ENCODE measurements around the gene NT5DC2.

Gene NT5DC2

DNA sequence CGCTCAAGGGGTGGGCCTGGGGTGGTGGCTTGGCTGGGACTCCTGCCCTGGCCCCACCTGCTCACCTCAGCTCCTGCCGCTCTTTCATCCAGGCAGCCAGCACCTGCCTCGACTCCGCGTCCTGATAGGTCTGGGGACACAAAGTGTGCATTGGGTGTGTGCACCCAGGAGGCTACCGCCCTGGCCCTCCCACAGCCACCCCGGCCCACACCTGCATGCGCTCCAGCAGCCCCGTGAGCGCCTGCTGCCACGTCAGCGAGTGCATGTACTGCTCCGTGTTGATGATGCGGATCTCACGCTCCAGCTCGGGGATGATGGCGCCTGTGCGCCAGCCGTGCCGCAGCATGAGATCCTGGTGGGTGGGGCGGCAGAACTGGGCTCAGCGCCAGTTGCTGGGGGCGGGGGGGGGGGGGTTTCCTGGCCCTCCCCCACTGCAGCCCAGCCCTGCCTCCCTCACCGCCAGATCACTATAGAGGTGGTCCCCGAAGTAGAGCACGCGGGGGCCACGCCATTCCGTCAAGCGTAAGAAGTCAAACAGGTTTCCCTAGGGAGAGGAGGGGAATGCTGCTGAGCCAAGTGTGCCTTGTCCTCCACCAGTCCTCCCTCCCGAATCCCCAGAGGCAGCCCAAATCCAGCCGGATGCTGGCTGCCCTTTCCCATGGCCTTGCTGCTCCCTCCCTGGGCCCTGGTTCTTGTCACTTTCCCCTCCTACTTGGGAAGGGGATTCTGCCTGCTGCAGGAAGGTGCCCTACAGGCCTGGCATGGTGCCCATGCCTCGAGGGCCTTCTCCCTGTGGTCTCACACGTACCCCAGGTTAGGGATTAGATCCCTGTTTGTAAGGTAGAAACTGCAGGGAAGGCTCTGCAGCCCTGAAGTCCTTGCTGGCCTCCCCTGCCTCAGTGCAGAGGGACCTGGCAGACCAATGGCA lies 8.6 kb downstream of the NT5DC2 start:
- DNase-seq (ENCODE audit: low read depth in 2 of 2), result no peak

DNA sequence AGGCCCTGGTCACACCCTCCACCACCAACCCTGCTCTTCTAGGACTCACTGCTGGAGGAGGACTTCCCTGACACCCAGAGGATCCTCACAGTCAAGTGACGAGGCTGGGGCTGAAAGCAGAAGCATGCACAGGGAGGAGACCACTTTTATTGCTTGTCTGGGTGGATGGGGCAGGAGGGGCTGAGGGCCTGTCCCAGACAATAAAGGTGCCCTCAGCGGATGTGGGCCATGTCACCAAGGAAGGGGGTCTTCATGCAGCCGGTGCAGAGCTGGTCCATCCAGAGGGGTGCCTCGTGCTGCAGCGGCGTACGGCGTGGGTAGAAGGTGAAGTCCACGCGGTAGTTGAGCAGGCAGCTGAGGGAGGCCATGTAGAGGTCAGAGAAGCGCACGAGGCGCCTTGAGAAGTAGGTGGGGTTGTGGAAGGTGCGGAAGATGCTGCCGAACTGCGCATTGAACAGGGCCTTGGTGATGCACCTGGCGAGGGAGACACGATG lies 9.4 kb downstream of the NT5DC2 start:
- DNase-seq (ENCODE audit: low read depth in 2 of 2), result no peak

- DNase-seq (ENCODE audit: low read depth in 2 of 2), result no peak
Measured at GRCh38 chr3:52523386-52524257, 10.0 kb downstream of the NT5DC2 start.

DNA sequence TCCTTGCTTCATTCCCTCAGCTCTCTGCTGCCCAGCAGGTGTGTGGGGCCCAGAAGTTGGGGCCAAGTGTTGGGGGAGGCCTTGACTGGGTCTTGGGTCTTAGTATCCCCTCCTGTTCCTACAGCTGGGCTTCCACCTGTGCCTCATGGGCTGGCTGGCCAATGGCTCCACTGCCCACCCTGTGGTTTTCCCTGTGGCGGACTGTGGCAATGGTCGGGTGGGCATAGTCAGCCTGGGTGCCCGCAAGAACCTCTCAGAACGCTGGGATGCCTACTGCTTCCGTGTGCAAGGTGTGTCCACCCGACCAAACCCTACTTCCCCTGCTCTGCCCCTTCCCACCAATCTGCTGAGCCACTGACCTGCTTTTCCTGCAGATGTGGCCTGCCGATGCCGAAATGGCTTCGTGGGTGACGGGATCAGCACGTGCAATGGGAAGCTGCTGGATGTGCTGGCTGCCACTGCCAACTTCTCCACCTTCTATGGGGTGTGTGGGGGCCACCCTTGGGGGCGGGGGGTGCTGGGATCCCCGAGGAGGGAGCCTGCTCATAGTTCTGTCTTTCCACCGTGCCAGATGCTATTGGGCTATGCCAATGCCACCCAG lies 10.9 kb downstream of the NT5DC2 start:
- DNase-seq (ENCODE audit: low read depth in 2 of 2), result no peak

DNA sequence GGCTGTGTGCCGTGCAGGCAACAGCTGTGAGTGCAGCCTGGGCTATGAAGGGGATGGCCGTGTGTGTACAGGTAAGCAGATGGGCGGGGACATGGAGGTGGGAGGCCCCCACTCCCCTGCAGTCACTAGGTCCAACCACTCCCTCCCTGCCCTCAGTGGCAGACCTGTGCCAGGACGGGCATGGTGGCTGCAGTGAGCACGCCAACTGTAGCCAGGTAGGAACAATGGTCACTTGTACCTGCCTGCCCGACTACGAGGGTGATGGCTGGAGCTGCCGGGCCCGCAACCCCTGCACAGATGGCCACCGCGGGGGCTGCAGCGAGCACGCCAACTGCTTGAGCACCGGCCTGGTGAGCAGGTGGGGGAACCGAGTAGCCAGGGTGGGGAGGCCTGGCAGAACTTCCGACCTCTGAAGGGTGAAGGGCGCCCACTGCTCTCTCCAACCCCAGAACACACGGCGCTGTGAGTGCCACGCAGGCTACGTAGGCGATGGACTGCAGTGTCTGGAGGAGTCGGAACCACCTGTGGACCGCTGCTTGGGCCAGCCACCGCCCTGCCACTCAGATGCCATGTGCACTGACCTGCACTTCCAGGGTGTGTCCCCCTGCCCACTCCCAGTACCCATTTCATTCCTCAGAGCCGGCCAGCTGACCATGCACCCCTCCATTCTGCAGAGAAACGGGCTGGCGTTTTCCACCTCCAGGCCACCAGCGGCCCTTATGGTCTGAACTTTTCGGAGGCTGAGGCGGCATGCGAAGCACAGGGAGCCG lies 11.6 kb downstream of the NT5DC2 start:
- DNase-seq (ENCODE audit: low read depth in 2 of 2), result no peak

GRCh38 chr3:52521488-52521824 lies 12.2 kb downstream of the NT5DC2 start:
- DNase-seq (ENCODE audit: low read depth in 2 of 2), result no peak

DNA sequence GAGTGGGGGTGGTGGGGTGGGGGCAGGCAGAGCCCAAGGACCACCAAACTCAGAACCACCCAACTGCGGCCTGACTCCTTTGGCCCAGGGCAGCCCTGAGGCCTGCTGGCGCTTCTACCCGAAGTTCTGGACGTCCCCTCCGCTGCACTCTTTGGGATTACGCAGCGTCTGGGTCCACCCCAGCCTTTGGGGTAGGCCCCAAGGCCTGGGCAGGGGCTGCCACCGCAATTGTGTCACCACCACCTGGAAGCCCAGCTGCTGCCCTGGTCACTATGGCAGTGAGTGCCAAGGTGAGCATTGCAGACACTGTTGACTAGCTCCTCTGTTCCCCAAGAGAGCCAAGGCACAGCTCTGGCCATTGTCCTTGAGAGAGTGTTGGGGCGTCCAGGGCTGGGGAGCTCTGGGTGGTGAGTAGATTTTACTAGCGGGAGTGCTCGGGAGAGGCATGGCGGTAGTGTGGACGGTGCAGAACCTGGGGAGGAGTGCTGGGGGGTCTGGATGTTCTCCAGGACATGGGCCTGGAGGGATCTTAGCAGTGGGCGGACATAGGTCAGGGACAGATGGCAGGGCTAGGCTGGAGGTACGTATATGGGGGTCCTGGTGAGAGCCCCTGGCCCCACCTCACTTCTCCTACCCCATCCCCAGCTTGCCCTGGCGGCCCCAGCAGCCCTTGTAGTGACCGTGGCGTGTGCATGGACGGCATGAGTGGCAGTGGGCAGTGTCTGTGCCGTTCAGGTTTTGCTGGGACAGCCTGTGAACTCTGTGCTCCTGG lies 12.8 kb downstream of the NT5DC2 start:
- DNase-seq (ENCODE audit: low read depth in 2 of 2), result no peak

GRCh38 chr3:52520141-52520667 lies 13.5 kb downstream of the NT5DC2 start:
- DNase-seq (ENCODE audit: low read depth in 2 of 2), result no peak

- no peak for DNase-seq (ENCODE audit: low read depth in 2 of 2)
Measured at GRCh38 chr3:52519445-52520140, 14.1 kb downstream of the NT5DC2 start.

DNA sequence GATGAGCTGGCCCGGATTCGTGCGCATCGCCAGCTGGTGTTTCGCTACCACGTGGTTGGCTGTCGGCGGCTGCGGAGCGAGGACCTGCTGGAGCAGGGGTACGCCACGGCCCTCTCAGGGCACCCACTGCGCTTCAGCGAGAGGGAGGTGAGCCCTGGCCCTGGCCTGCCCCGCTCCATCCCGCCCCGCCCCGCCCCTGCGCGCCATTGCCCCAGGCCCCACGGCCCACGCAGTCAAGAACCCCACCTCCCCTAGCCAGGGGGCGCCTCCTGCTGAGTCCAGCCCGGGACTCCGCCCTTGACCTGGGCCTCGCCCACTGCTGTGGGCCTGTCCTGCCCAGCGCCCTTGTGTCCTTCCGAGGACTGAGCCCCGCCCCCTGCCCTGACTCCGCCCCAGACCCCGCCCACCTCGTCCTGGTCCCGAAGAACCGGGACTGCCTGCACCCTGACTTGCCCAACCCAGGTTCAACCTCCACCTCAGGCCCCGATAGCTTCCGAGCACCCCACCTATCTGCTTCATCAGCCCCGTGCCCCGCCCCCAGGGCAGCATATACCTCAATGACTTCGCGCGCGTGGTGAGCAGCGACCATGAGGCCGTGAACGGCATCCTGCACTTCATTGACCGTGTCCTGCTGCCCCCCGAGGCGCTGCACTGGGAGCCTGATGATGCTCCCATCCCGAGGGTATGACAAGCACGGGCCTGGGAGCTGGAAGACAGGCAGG lies 14.8 kb downstream of the NT5DC2 start:
- DNase-seq (ENCODE audit: low read depth in 2 of 2), result no peak

DNA sequence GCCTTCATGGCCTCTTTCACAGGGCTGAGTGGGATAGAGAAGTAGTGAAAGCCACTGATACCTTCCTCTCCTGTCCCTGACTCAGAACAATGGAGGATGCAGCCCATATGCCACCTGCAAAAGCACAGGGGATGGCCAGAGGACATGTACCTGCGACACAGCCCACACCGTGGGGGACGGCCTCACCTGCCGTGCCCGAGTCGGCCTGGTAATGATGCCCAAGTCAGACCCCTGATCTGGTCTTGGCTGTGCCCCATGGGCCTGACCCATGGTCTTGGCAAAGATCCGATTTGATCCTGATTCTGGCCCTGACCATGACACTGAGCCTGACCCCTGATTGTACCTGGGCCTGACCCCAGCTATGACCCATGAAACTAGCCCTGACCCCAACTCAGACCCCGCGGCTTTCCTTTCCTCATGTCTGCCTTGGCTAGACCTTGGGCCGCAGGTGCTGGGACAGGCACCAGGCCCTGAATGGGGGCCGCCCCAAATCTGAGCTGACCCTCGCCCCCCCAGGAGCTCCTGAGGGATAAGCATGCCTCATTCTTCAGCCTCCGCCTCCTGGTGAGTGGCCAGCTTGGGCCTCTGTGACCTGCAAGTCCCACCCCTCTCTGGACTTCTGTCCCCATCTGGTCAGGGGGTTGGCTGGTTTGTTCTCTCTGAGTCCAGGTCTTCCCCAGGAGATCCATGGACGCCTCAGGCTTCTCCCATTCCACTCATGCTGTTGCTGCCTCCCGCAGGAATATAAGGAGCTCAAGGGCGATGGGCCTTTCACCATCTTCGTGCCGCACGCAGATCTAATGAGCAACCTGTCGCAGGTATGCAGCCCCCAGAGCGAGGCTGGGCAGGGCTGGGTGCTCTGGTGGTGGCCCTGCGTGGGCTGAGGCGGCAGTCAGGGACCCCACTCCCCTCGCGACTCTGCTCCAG lies 15.6 kb downstream of the NT5DC2 start:
- no peak for DNase-seq (ENCODE audit: low read depth in 2 of 2)

DNA sequence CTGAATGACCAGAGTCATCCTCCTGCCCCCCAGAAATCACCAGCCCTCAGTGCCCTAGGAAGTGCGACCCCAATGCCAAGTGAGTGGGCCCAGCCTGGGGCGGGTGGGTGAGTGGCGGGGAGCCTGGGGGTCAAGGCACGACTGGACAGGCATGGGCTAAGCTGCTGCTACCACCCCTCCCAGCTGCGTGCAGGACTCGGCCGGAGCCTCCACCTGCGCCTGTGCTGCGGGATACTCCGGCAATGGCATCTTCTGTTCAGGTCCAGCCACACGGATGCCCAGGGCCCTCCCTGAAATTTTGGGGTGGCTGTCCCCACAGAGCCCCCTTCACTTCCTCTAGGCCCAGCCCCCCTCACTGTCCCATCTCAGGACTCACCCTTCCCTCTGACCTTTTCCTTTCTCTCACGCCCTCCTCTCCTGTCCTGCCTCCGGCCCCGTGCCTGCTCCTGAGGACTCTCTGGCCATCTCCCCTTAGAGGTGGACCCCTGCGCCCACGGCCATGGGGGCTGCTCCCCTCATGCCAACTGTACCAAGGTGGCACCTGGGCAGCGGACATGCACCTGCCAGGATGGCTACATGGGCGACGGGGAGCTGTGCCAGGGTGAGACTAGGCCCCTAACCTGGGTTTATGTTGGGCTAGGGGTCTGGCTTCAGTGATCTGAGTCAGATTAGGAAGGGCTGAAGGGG lies 17.0 kb downstream of the NT5DC2 start:
- DNase-seq (ENCODE audit: low read depth in 2 of 2), result no peak

DNA sequence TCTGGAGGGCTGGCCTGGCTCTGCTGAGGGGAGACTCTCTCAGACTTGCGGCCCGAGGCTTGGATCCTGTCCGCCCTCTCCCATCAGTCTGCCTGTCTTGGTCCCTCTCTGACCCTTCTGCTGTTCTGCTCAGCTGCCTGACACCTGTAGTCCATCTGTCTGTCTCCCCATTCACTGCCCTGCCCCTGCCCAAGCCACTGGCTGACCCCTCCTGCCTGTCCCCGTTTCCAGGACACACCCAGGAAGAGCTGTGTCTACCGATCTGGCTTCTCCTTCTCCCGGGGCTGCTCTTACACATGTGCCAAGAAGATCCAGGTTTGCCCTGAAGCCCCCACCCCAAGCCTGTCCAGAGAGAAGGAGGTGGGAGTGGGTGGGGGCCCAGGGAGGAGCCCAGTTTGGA lies 18.5 kb downstream of the NT5DC2 start:
- DNase-seq (ENCODE audit: low read depth in 2 of 2), result no peak

DNA sequence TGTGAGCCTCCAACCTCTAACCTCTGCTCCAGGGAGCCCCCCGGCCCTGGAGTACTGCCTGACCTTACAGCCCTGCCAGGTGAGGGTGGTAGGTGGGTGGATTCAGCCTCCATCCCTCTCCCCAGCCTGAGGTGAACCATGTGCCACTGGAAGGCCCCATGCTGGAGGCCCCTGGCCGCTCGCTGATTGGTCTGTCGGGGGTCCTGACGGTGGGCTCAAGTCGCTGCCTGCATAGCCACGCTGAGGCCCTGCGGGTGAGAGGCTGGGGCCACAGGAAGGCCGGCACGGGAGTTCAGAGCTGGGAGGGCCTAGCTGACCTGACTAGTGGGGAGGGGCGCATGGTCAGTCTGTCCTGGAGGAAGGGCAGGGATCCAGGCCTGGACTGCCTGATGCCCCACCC lies 19.1 kb downstream of the NT5DC2 start:
- no peak for DNase-seq (ENCODE audit: low read depth in 2 of 2)

GRCh38 chr3:52513281-52513680 lies 20.4 kb downstream of the NT5DC2 start:
- no peak for DNase-seq (ENCODE audit: low read depth in 2 of 2)

- no peak for DNase-seq (ENCODE audit: low read depth in 2 of 2)
Measured at GRCh38 chr3:52512727-52513126, 20.9 kb downstream of the NT5DC2 start.

DNA sequence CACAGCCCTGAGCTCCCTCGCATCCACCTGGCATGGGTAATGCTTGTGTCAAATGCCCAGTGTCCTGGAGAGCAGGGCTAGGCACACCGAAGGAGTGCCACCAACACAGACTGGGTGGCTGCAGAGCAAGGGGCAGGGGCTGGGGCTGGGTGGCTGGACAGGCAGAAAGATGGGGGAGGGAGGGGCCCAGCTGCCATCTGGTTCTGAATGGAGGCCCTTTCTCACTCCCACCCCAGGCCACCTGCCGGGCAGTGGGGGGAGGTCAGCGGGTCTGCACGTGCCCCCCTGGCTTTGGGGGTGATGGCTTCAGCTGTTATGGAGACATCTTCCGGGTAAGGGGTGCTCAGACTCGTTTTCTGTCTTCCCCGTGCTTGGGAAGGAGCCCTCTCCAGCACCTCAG lies 21.6 kb downstream of the NT5DC2 start:
- no peak for DNase-seq (ENCODE audit: low read depth in 2 of 2)

- DNase-seq (ENCODE audit: low read depth in 2 of 2), result no peak
Measured at GRCh38 chr3:52511509-52511908, 22.1 kb downstream of the NT5DC2 start.
